Endothelial cell of umbilical vein (primary cell): ENCODE measurements around the gene DPM2. TPM values are rescaled to one million over a fixed set of nuclear protein-coding genes. Genes with fewer than 3 reads are reported as not detected.

Experiments
- BruUV-seq: library from RNA; stranded (reverse); fragments of 400-500 nt; replicated peaks from 2 replicates; lab custom pipeline; 2021; lab: Mats Ljungman, UMichigan
- CTCF ChIA-PET: fragments of 300-600, 350-600 bp; sonication (Branson Sonifier 250); formaldehyde crosslinking; loops from one replicate; lab custom pipeline; 2021; ENCODE audit warnings: antibody characterized with exemption, inconsistent platforms; lab: Charles Lee
- POLR2A ChIA-PET: fragments of 300-600, 350-600 bp; sonication (Branson Sonifier 250); formaldehyde crosslinking; loops from one replicate; lab custom pipeline; 2021; ENCODE audit warnings: antibody characterized with exemption, inconsistent platforms; lab: Charles Lee
- DNase-seq: peaks from one replicate; pipeline ENCODE4 v3.0.0-alpha.2; 2011; ENCODE audit warnings: low read depth, low spot score
- FAIRE-seq: peaks from 2 replicates; lab custom pipeline; 2011; peaks lifted over from hg19 to GRCh38; lab: Jason Lieb, UNC
- H2AFZ ChIP-seq: 2 replicates; pipeline ENCODE4 v1.6.0; 2012; ENCODE audit warnings: low read depth, low read length, control low read depth, inconsistent platforms
- H3K27ac ChIP-seq: 2 replicates; pipeline ENCODE4 v1.5.1; 2011; ENCODE audit warnings: low read depth, mild to moderate bottlenecking, control low read depth, low read length, moderate library complexity; ENCODE audit not compliant: insufficient read depth
- H3K27me3 ChIP-seq, 2 experiments: 2 replicates each; pipeline versions ENCODE4 v1.6.0 to v1.6.1; 2011; ENCODE audit warnings: low read length in 2 of 2, mixed read lengths in 1 of 2; ENCODE audit not compliant: control insufficient read depth in 2 of 2, insufficient read depth in 2 of 2
- H3K36me3 ChIP-seq, 2 experiments: 2 replicates in 1 of 2; 3 replicates in 1 of 2; pipeline ENCODE4 v1.5.1; 2011; ENCODE audit warnings: low read length in 2 of 2, mild to moderate bottlenecking in 1 of 2, moderate library complexity in 1 of 2; ENCODE audit not compliant: control insufficient read depth in 2 of 2, insufficient read depth in 2 of 2; ENCODE audit errors: extremely low read depth in 1 of 2
- H3K4me1 ChIP-seq: 3 replicates; pipeline ENCODE4 v1.5.1; 2011; ENCODE audit warnings: mild to moderate bottlenecking, low read length; ENCODE audit not compliant: control insufficient read depth, insufficient read depth; ENCODE audit errors: extremely low read depth
- H3K4me2 ChIP-seq: 2 replicates; pipeline ENCODE4 v1.6.1; 2011; ENCODE audit warnings: low read length, control low read depth, mixed read lengths; ENCODE audit not compliant: insufficient read depth
- H3K4me3 ChIP-seq, 3 experiments: fragments of 200-600 bp in 1 of 3; sonication (generic), shearing (Covaris generic) in 1 of 3; replicated peaks in 1 of 3; 2 replicates each; pipeline ENCODE4 v1.5.1; 2011 to 2016; ENCODE audit warnings: control low read depth in 3 of 3, low read length in 3 of 3, mild to moderate bottlenecking in 2 of 3, inconsistent platforms in 1 of 3, low read depth in 1 of 3, moderate library complexity in 1 of 3; ENCODE audit not compliant: insufficient read depth in 1 of 3
- H3K79me2 ChIP-seq: 2 replicates; pipeline ENCODE4 v1.6.0; 2012; ENCODE audit warnings: low read length, inconsistent platforms; ENCODE audit not compliant: control insufficient read depth, insufficient read depth
- H3K9ac ChIP-seq: replicated peaks from 2 replicates; pipeline ENCODE3; 2011; ENCODE audit warnings: low read length, control low read depth; ENCODE audit not compliant: insufficient read depth; ENCODE audit errors: extremely low read depth
- H3K9me1 ChIP-seq: replicated peaks from 3 replicates; pipeline ENCODE4 v1.6.0; 2011; ENCODE audit warnings: mild to moderate bottlenecking, low read length; ENCODE audit not compliant: control insufficient read depth, insufficient read depth; ENCODE audit errors: extremely low read depth
- H3K9me3 ChIP-seq: replicated peaks from 2 replicates; pipeline ENCODE4 v1.5.1; 2012; ENCODE audit warnings: low read length, inconsistent platforms; ENCODE audit not compliant: control insufficient read depth, insufficient read depth
- H4K20me1 ChIP-seq: replicated peaks from 2 replicates; pipeline ENCODE3; 2011; ENCODE audit warnings: mild to moderate bottlenecking, low read length; ENCODE audit not compliant: control insufficient read depth, insufficient read depth; ENCODE audit errors: extremely low read depth
- JUN ChIP-seq: IDR thresholded peaks from 2 replicates; pipeline ENCODE4 v1.6.1; 2011; ENCODE audit warnings: borderline replicate concordance, low read depth; ENCODE audit not compliant: insufficient read length, insufficient read depth
- POLR2A ChIP-seq: IDR thresholded peaks from 2 replicates; pipeline ENCODE4 v1.6.1; 2012; ENCODE audit warnings: low read depth, mild to moderate bottlenecking, control low read depth, low read length
- POLR2AphosphoS5 ChIP-seq: IDR thresholded peaks from 2 replicates; pipeline ENCODE4 v1.6.1; 2012; ENCODE audit warnings: low read depth, mild to moderate bottlenecking, control low read depth, low read length, moderate library complexity; ENCODE audit not compliant: insufficient read depth
- dilution Hi-C: fragments of 300-500 bp; cut with MboI; formaldehyde crosslinking; loops from one replicate; pipeline ENCODE4 v1.15.0; 2019; ENCODE audit warnings: low sequenced_read_pairs; ENCODE audit not compliant: extremely low pct_ligation_motif_present
- intact Hi-C: fragments of 100-400 bp; cut with micrococcal nuclease; formaldehyde crosslinking; loops from one replicate; pipeline ENCODE4 v1.10.0; 2022
- polyA plus RNA-seq, 4 experiments: library from polyadenylated mRNA; depleted of rRNA in 3 of 4; stranded (reverse) in 3 of 4; unstranded in 1 of 4; fragments of >200 nt; gene quantifications; 2 replicates each; pipeline versions ENCODE4 v1.2.1 to v1.2.3, GENCODE V29; 2011 to 2012; ENCODE audit warnings: missing spikeins in 1 of 4
- total RNA-seq: library from RNA; stranded (reverse); gene quantifications from 2 replicates; pipeline ENCODE4 v1.2.3, GENCODE V29; 2021
- TF ChIP-seq, protein P1 (sequence below): IDR thresholded peaks from 2 replicates; pipeline ENCODE4 v1.6.1; 2011; ENCODE audit not compliant: insufficient read depth, insufficient read length
- TF ChIP-seq, protein P2 (sequence below), 2 donors: IDR thresholded peaks; 1 replicate in 1 of 2; 2 replicates in 1 of 2; pipeline ENCODE4 v1.5.1; 2011; ENCODE audit warnings: low read length in 2 of 2, mild to moderate bottlenecking in 2 of 2, moderate library complexity in 2 of 2, control low read depth in 1 of 2, inconsistent platforms in 1 of 2, low read depth in 1 of 2; ENCODE audit not compliant: insufficient read depth in 1 of 2; ENCODE audit errors: extremely low read depth in 1 of 2

DPM2 gene
- total and polyA plus RNA-seq, 2 donors (not counting 3 experiments of a cell fraction or from before 2014, with no cell fraction given): 47.9 to 63.9 TPM

- peak; percentile 52 for DNase-seq
- Histone ChIP-seq H3K9me3 (no peaks in the 10 kb centered on the region), H3K36me3 (peaks cover 0 to under 1% of the 10 kb centered on the region in 2 experiments), H2AFZ (peak overlapping the region; percentile 20), H4K20me1 (no peaks in the 10 kb centered on the region), H3K9ac (peak overlapping the region; percentile 10), H3K79me2 (no peaks in the 10 kb centered on the region), H3K4me3 (no peak overlapping the region), H3K27me3 (no peaks in the 10 kb centered on the region), H3K4me1 (peaks cover 46% of the 10 kb centered on the region), H3K9me1 (no peaks in the 10 kb centered on the region), H3K27ac (peak overlapping the region; percentile 63), H3K4me2 (no peak overlapping the region)
- no peak for TF ChIP-seq JUN
- TF ChIP-seq, protein P1, sequence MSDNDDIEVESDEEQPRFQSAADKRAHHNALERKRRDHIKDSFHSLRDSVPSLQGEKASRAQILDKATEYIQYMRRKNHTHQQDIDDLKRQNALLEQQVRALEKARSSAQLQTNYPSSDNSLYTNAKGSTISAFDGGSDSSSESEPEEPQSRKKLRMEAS: no peak
- TF ChIP-seq POLR2A: no peak
- TF ChIP-seq POLR2AphosphoS5: no peak
- TF ChIP-seq, protein P2, sequence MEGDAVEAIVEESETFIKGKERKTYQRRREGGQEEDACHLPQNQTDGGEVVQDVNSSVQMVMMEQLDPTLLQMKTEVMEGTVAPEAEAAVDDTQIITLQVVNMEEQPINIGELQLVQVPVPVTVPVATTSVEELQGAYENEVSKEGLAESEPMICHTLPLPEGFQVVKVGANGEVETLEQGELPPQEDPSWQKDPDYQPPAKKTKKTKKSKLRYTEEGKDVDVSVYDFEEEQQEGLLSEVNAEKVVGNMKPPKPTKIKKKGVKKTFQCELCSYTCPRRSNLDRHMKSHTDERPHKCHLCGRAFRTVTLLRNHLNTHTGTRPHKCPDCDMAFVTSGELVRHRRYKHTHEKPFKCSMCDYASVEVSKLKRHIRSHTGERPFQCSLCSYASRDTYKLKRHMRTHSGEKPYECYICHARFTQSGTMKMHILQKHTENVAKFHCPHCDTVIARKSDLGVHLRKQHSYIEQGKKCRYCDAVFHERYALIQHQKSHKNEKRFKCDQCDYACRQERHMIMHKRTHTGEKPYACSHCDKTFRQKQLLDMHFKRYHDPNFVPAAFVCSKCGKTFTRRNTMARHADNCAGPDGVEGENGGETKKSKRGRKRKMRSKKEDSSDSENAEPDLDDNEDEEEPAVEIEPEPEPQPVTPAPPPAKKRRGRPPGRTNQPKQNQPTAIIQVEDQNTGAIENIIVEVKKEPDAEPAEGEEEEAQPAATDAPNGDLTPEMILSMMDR (IDR thresholded peaks at IDR 0.05; ENCODE audit: extremely low read depth in 1 of 2, insufficient read depth in 1 of 2, low read depth in 1 of 2, low read length in 2 of 2): no peak
- no TSS peak for BruUV-seq
- intact Hi-C loops: no loop called here
- ChIA-PET POLR2A (interaction anchor here (0.6 kb wide), 1 partner anchor 19 kb away, joined by 3 read pairs; no protein-coding TSS in a partner anchor), CTCF (interaction anchor here (1.1 kb wide), 1 partner anchor 12 kb away, joined by 3 read pairs; the partner anchor contains the start of gene ST6GALNAC4)
- FAIRE-seq: peak; percentile 21
- dilution Hi-C loops: no loop called here
Observed at GRCh38 chr9:127904561-127905003, 33.1 kb downstream of the DPM2 start.
